Activated CD4-positive, alpha-beta T cell treated with anti-CD3 and anti-CD28 coated beads, Interleukin-2, amount 10 ng/mL, durations not matched to agents 7 days and 5 days (primary cell): Measurements from ENCODE around the gene FHL5. TPM values are rescaled to one million over a fixed set of nuclear protein-coding genes. Genes with fewer than 3 reads are reported as not detected.

ENCODE experiments used
- CTCF ChIA-PET: fragments of 350-600 bp; sonication (Branson Sonifier 250); formaldehyde crosslinking; loops from one replicate; lab custom pipeline; 2021; ENCODE audit warnings: antibody characterized with exemption; lab: Charles Lee
- POLR2A ChIA-PET: fragments of 350-600 bp; sonication (Branson Sonifier 250); formaldehyde crosslinking; loops from one replicate; lab custom pipeline; 2021; ENCODE audit warnings: antibody characterized with exemption; lab: Charles Lee
- DNase-seq: peaks from one replicate; pipeline ENCODE4 v3.0.0-alpha.2; 2020
- H3K27ac Mint-ChIP-seq: one replicate; pipeline ENCODE4 v1.8.0; 2021; ENCODE audit warnings: mild to moderate bottlenecking, moderate library complexity, mixed read lengths
- H3K27me3 Mint-ChIP-seq: one replicate; pipeline ENCODE4 v1.8.0; 2021; ENCODE audit warnings: mixed read lengths
- H3K36me3 Mint-ChIP-seq: one replicate; pipeline ENCODE4 v1.8.0; 2021; ENCODE audit warnings: low read depth, mixed read lengths
- H3K4me1 Mint-ChIP-seq: one replicate; pipeline ENCODE4 v1.8.0; 2021; ENCODE audit warnings: mixed read lengths
- H3K4me3 Mint-ChIP-seq: one replicate; pipeline ENCODE4 v1.8.0; 2021; ENCODE audit warnings: mild to moderate bottlenecking, moderate library complexity, mixed read lengths
- H3K9me3 Mint-ChIP-seq: one replicate; pipeline ENCODE4 v1.8.0; 2021; ENCODE audit warnings: mixed read lengths
- total RNA-seq, 2 experiments: library from RNA; stranded (reverse); gene quantifications; one replicate each; pipeline ENCODE4 v1.2.3, GENCODE V29; 2021

Gene FHL5
- total RNA-seq, 2 experiments from 2014 or later = not detected

DNA sequence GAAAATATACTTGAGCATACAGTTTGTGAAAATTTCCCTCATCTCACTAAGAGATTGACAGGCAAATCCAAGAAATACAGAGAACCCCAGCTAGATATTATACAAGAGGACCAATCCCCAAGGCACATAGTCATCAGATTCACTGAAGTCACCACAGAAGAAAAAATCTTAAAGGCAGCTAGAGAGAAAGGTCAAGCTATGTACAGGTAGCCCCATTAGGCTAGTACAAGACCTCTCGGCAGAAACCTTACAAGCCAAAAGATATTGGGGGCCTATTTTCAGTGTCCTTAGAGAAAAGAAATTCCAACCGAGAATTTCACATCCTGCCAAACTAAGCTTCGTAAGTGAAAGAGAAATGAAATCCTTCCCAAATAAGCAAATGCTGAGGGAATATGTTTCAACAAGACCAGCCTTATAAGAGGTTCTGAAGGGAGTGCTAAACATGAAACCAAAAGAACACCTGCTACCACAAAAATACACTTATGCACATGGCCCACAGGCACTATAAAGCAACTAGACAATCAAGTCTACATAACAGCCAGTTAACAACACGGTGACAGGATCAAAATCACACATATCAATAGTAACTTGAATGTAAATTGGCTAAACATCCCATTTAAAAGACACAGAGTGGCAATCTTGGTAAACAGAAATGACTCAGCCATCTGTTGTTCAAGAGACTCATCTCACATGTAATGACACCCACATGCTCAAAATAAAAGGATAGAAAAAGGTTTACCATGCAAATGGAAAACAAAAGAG is 96.3 kb downstream of the FHL5 start:
- H3K9me3 Mint-ChIP-seq = no peaks in the 10 kb centered on the region
- no peak overlapping the region for H3K27ac Mint-ChIP-seq
- ChIA-PET CTCF (no interaction called here), POLR2A (no interaction called here)
- H3K36me3 Mint-ChIP-seq = no peaks in the 10 kb centered on the region
- H3K27me3 Mint-ChIP-seq = peaks cover 13% of the 10 kb centered on the region
- H3K4me1 Mint-ChIP-seq = no peaks in the 10 kb centered on the region
- no peak for DNase-seq
- H3K4me3 Mint-ChIP-seq = no peak overlapping the region

Other genes starting within 250 kb of the FHL5 start
- gene UFL1, start 41.3 kb upstream of the FHL5 start, total RNA-seq = 10 to 100 TPM; 21.7 to 23.7 TPM